SK-N-SH (cell line): Measurements from ENCODE around the gene FAM120B. TPM values are rescaled to one million over a fixed set of nuclear protein-coding genes. Genes with fewer than 3 reads are reported as not detected.

Source experiments
- CTCF ChIA-PET: fragments of 300-600, 350-600 bp; formaldehyde crosslinking; extraction: SDS; loops from one replicate; lab custom pipeline; 2021; lab: Yijun Ruan, JAX
- POLR2A ChIA-PET: fragments of 350-600 bp; sonication (Branson Sonifier 250); formaldehyde crosslinking; extraction: SDS; loops from one replicate; lab custom pipeline; 2020; ENCODE audit warnings: antibody characterized with exemption, inconsistent platforms; lab: Yijun Ruan, JAX
- DNase-seq: peaks from one replicate; pipeline ENCODE4 v3.0.0; 2012
- H2AFZ ChIP-seq: fragments of 200-600 bp; sonication (generic); 2 replicates; pipeline ENCODE4 v1.8.1; 2016; ENCODE audit warnings: antibody characterized with exemption, mild to moderate bottlenecking, low read depth
- H3F3A ChIP-seq: fragments of 200-600 bp; sonication (generic); replicated peaks from 2 replicates; pipeline ENCODE3; 2016; ENCODE audit warnings: antibody characterized with exemption, mild to moderate bottlenecking; ENCODE audit not compliant: insufficient read depth
- H3K27ac ChIP-seq, 2 experiments: fragments of 200-500 bp in 1 of 2; fragments of 200-600 bp in 1 of 2; sonication (Bioruptor generic) in 1 of 2; sonication (generic), shearing (Covaris generic) in 1 of 2; 2 replicates each; pipeline versions ENCODE4 v1.5.1 to v1.6.1; 2014 to 2016; ENCODE audit warnings: low read depth in 2 of 2, inconsistent platforms in 1 of 2, low read length in 1 of 2, mild to moderate bottlenecking in 1 of 2, mixed read lengths in 1 of 2
- H3K27me3 ChIP-seq: fragments of 200-600 bp; sonication (generic), shearing (Covaris generic); 2 replicates; pipeline ENCODE4 v1.6.1; 2016; ENCODE audit warnings: mixed run types; ENCODE audit not compliant: insufficient read depth
- H3K36me3 ChIP-seq, 2 experiments: fragments of 200-500 bp in 1 of 2; fragments of 200-600 bp in 1 of 2; sonication (Bioruptor generic) in 1 of 2; sonication (generic) in 1 of 2; replicated peaks in 1 of 2; 2 replicates each; pipeline versions ENCODE3 to v1.5.1; 2014 to 2016; ENCODE audit warnings: low read length in 1 of 2, mild to moderate bottlenecking in 1 of 2; ENCODE audit not compliant: insufficient read depth in 2 of 2, control insufficient read depth in 1 of 2
- H3K4me1 ChIP-seq, 2 experiments: fragments of 200-500 bp in 1 of 2; fragments of 200-600 bp in 1 of 2; sonication (Bioruptor generic) in 1 of 2; sonication (generic), shearing (Covaris generic) in 1 of 2; 2 replicates each; pipeline versions ENCODE4 v1.5.1 to v1.6.1; 2014 to 2016; ENCODE audit warnings: low read depth in 1 of 2, low read length in 1 of 2, mixed run types in 1 of 2; ENCODE audit not compliant: insufficient read depth in 2 of 2, control insufficient read depth in 1 of 2
- H3K4me2 ChIP-seq: fragments of 200-600 bp; sonication (generic), shearing (Covaris generic); 2 replicates; pipeline ENCODE4 v1.6.1; 2017; ENCODE audit warnings: mixed run types
- H3K4me3 ChIP-seq, 2 experiments: fragments of 200-500 bp in 1 of 2; fragments of 200-600 bp in 1 of 2; sonication (Bioruptor generic) in 1 of 2; sonication (generic), shearing (Covaris generic) in 1 of 2; 2 replicates each; pipeline versions ENCODE4 v1.5.1 to v1.8.1; 2014 to 2016; ENCODE audit warnings: low read depth in 2 of 2, inconsistent platforms in 1 of 2, low read length in 1 of 2, mild to moderate bottlenecking in 1 of 2, mixed read lengths in 1 of 2, moderate library complexity in 1 of 2
- H3K79me2 ChIP-seq: fragments of 200-600 bp; sonication (generic); 2 replicates; pipeline ENCODE4 v1.8.1; 2017; ENCODE audit warnings: mild to moderate bottlenecking; ENCODE audit not compliant: insufficient read depth
- H3K9ac ChIP-seq: fragments of 200-600 bp; sonication (generic); 2 replicates; pipeline ENCODE4 v1.6.1; 2017; ENCODE audit warnings: mixed run types
- H3K9me2 ChIP-seq: fragments of 200-600 bp; sonication (generic); 2 replicates; pipeline ENCODE4 v1.6.1; 2017; ENCODE audit warnings: mixed run types
- H3K9me3 ChIP-seq: fragments of 200-600 bp; sonication (generic); 2 replicates; pipeline ENCODE4 v1.6.1; 2017; ENCODE audit warnings: mixed run types, mild to moderate bottlenecking, moderate library complexity
- H4K20me1 ChIP-seq: fragments of 200-600 bp; sonication (generic); 2 replicates; pipeline ENCODE4 v1.6.1; 2017; ENCODE audit warnings: mild to moderate bottlenecking, mixed run types; ENCODE audit not compliant: insufficient read depth
- CHD2 ChIP-seq: fragments of 150-350 bp; IDR thresholded peaks from 2 replicates; pipeline ENCODE4 v1.6.1; 2018; ENCODE audit warnings: low read length; ENCODE audit not compliant: partially characterized antibody
- ELF1 ChIP-seq: IDR thresholded peaks from 2 replicates; pipeline ENCODE4 v1.4.0; 2012
- EP300 ChIP-seq, 2 experiments: IDR thresholded peaks; 2 replicates each; pipeline versions ENCODE4 v1.4.0 to v1.6.1; 2012; ENCODE audit warnings: borderline replicate concordance in 1 of 2, low read depth in 1 of 2, low read length in 1 of 2
- FOSL2 ChIP-seq: IDR thresholded peaks from 2 replicates; pipeline ENCODE4 v1.4.0; 2012; ENCODE audit warnings: low read depth, mild to moderate bottlenecking, moderate library complexity, borderline replicate concordance
- FOXM1 ChIP-seq: IDR thresholded peaks from 2 replicates; pipeline ENCODE4 v1.4.0; 2012; ENCODE audit warnings: low read depth, mild to moderate bottlenecking
- GABPA ChIP-seq: IDR thresholded peaks from 2 replicates; pipeline ENCODE4 v1.4.0; 2012; ENCODE audit warnings: low read depth, mild to moderate bottlenecking
- GATA2 ChIP-seq: sonication (generic); formaldehyde crosslinking; IDR thresholded peaks from 2 replicates; pipeline ENCODE4 v1.5.0; 2020; ENCODE audit warnings: mild to moderate bottlenecking, missing genetic modification reagents
- NFIC ChIP-seq: IDR thresholded peaks from 2 replicates; pipeline ENCODE4 v1.4.0; 2012; ENCODE audit warnings: borderline replicate concordance
- NRF1 ChIP-seq: IDR thresholded peaks from 2 replicates; pipeline ENCODE4 v1.6.1; 2012; ENCODE audit warnings: low read depth, mild to moderate bottlenecking, low read length
- PBX3 ChIP-seq: IDR thresholded peaks from 2 replicates; pipeline ENCODE4; 2012
- POLR2AphosphoS5 ChIP-seq: IDR thresholded peaks from 2 replicates; pipeline ENCODE4 v1.6.1; 2012; ENCODE audit warnings: low read depth, low read length
- RAD21 ChIP-seq: IDR thresholded peaks from 2 replicates; pipeline ENCODE4 v1.6.1; 2012; ENCODE audit warnings: mild to moderate bottlenecking, low read length
- RFX5 ChIP-seq: IDR thresholded peaks from 2 replicates; pipeline ENCODE4 v1.6.1; 2012; ENCODE audit warnings: mild to moderate bottlenecking, improper control_type of control experiment, low read length
- RXRA ChIP-seq: IDR thresholded peaks from 2 replicates; pipeline ENCODE4 v1.4.0; 2012; ENCODE audit warnings: low read depth, mild to moderate bottlenecking, borderline replicate concordance
- TEAD4 ChIP-seq: IDR thresholded peaks from 2 replicates; pipeline ENCODE4 v1.4.0; 2012; ENCODE audit warnings: mild to moderate bottlenecking, borderline replicate concordance; ENCODE audit not compliant: insufficient read depth
- ZBTB33 ChIP-seq: IDR thresholded peaks from 2 replicates; pipeline ENCODE4 v1.4.0; 2012; ENCODE audit warnings: low read depth, borderline replicate concordance
- WGBS: methylation state at CpG from one replicate; pipeline ENCODE4 v1.1.6; 2017; ENCODE audit warnings: low lambda C conversion rate; 5-methylcytosine and 5-hydroxymethylcytosine counted together
- polyA plus RNA-seq, 3 experiments: library from polyadenylated mRNA; depleted of rRNA; stranded (reverse); fragments of >200 nt; gene quantifications; 2 replicates each; pipeline ENCODE4 v1.2.3, GENCODE V29; 2012
- TF ChIP-seq, protein P1 (sequence below): IDR thresholded peaks from 2 replicates; pipeline ENCODE4 v1.4.0; 2012; ENCODE audit warnings: low read depth
- TF ChIP-seq, protein P2 (sequence below): fragments of 150-350 bp; IDR thresholded peaks from 2 replicates; pipeline ENCODE4 v1.6.1; 2017; ENCODE audit warnings: antibody characterized with exemption, low read length, low read depth, borderline replicate concordance
- TF ChIP-seq, protein P3 (sequence below): fragments of 200-600 bp; sonication (generic); IDR thresholded peaks from 2 replicates; pipeline ENCODE4 v1.6.1; 2017; ENCODE audit warnings: antibody characterized with exemption, mild to moderate bottlenecking, moderate library complexity

The FAM120B gene
- polyA plus RNA-seq, 1 of the 3 experiments (the other 2 are of a cell fraction): 7.7 TPM

- Histone ChIP-seq H3K4me1 (peaks cover 0 to 4% of the 10 kb centered on the region in 2 experiments; a peak in 1 of 4 replicates), H2AFZ (no peak overlapping the region), H3K27ac (no peak overlapping the region), H3K9me2 (no peaks in the 10 kb centered on the region), H3K27me3 (no peaks in the 10 kb centered on the region), H3K4me2 (no peak overlapping the region), H3K79me2 (no peaks in the 10 kb centered on the region), H3K9me3 (no peaks in the 10 kb centered on the region), H3K4me3 (no peak overlapping the region), H3F3A (no peaks in the 10 kb centered on the region), H3K36me3 (peaks cover 11 to 17% of the 10 kb centered on the region in 2 experiments), H3K9ac (no peak overlapping the region), H4K20me1 (no peaks in the 10 kb centered on the region)
- TF ChIP-seq RAD21: no peak
- no peak for TF ChIP-seq ELF1
- TF ChIP-seq TEAD4: no peak
- no peak for TF ChIP-seq ZBTB33
- no peak for TF ChIP-seq GATA2
- TF ChIP-seq FOXM1: no peak
- no peak for TF ChIP-seq NFIC
- no peak for TF ChIP-seq RXRA
- no peak for TF ChIP-seq NRF1
- no peak for TF ChIP-seq RFX5
- TF ChIP-seq GABPA: no peak
- TF ChIP-seq CHD2: no peak
- TF ChIP-seq, protein P1, sequence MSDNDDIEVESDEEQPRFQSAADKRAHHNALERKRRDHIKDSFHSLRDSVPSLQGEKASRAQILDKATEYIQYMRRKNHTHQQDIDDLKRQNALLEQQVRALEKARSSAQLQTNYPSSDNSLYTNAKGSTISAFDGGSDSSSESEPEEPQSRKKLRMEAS: no peak
- TF ChIP-seq, protein P2, sequence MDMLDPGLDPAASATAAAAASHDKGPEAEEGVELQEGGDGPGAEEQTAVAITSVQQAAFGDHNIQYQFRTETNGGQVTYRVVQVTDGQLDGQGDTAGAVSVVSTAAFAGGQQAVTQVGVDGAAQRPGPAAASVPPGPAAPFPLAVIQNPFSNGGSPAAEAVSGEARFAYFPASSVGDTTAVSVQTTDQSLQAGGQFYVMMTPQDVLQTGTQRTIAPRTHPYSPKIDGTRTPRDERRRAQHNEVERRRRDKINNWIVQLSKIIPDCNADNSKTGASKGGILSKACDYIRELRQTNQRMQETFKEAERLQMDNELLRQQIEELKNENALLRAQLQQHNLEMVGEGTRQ: no peak
- TF ChIP-seq POLR2AphosphoS5: no peak
- no peak for TF ChIP-seq FOSL2
- CTCF ChIA-PET: no interaction called here
- DNase-seq: no peak
- POLR2A ChIA-PET: no interaction called here
Observed at GRCh38 chr6:170381562-170381961, 75.0 kb downstream of the FAM120B start.

GRCh38 chr6:170383466-170384035, 77.0 kb downstream of the FAM120B start:
- H3K9ac ChIP-seq: no peak overlapping the region
- H3K4me2 ChIP-seq: no peak overlapping the region
- H3K4me3 ChIP-seq: no peak overlapping the region
- DNase-seq: no peak
- 95% methylated on average over 8 of the region's 8 CpGs for WGBS
- CTCF ChIA-PET: interaction anchor here (2.1 kb wide), 1 partner anchor 12 kb away, joined by 9 read pairs; no protein-coding TSS in a partner anchor
- no peak overlapping the region for H3K27ac ChIP-seq
- no peaks in the 10 kb centered on the region for H3K9me3 ChIP-seq
- POLR2A ChIA-PET: no interaction called here
- no peaks in the 10 kb centered on the region for H3K79me2 ChIP-seq
- H4K20me1 ChIP-seq: no peaks in the 10 kb centered on the region
- H2AFZ ChIP-seq: no peak overlapping the region
- no peaks in the 10 kb centered on the region for H3K9me2 ChIP-seq
- no peaks in the 10 kb centered on the region for H3K27me3 ChIP-seq
- no peaks in the 10 kb centered on the region for H3F3A ChIP-seq
- peaks cover 17 to 25% of the 10 kb centered on the region in 2 experiments for H3K36me3 ChIP-seq
- peaks cover 0 to 14% of the 10 kb centered on the region in 2 experiments; a peak in 2 of 4 replicates for H3K4me1 ChIP-seq
- TF ChIP-seq, protein P3, sequence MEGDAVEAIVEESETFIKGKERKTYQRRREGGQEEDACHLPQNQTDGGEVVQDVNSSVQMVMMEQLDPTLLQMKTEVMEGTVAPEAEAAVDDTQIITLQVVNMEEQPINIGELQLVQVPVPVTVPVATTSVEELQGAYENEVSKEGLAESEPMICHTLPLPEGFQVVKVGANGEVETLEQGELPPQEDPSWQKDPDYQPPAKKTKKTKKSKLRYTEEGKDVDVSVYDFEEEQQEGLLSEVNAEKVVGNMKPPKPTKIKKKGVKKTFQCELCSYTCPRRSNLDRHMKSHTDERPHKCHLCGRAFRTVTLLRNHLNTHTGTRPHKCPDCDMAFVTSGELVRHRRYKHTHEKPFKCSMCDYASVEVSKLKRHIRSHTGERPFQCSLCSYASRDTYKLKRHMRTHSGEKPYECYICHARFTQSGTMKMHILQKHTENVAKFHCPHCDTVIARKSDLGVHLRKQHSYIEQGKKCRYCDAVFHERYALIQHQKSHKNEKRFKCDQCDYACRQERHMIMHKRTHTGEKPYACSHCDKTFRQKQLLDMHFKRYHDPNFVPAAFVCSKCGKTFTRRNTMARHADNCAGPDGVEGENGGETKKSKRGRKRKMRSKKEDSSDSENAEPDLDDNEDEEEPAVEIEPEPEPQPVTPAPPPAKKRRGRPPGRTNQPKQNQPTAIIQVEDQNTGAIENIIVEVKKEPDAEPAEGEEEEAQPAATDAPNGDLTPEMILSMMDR: no peak
- TF ChIP-seq PBX3 (no peak), EP300 (IDR thresholded peaks at IDR 0.05; ENCODE audit: borderline replicate concordance in 1 of 2, low read depth in 1 of 2, low read length in 1 of 2) (no peak), GATA2 (no peak), ZBTB33 (no peak)
- TF ChIP-seq, protein P2: no peak
